ENCODE data around the gene ABI3BP. TPM values are rescaled to one million over a fixed set of nuclear protein-coding genes. Genes with fewer than 3 reads are reported as not detected.

ABI3BP gene
- total and polyA plus RNA-seq, 11 donors: 7.8 to 96.6 (median 26.4) TPM

- peaks cover 0 to 45% (median 24%) of the 10 kb centered on the region in 9 donors for H3K36me3 ChIP-seq
- intact Hi-C loops (cut with DNase I): no loop called here
- H3K27me3 ChIP-seq: no peaks in the 10 kb centered on the region
- peak overlapping the region in 6 of 12 donors; percentile 2 to 59 (median 24) for H3K27ac ChIP-seq
- H3K4me1 ChIP-seq: peaks cover 0 to 50% (median 12%) of the 10 kb centered on the region in 12 donors
- H3K9me3 ChIP-seq: no peaks in the 10 kb centered on the region
- TF ChIP-seq, protein P1, sequence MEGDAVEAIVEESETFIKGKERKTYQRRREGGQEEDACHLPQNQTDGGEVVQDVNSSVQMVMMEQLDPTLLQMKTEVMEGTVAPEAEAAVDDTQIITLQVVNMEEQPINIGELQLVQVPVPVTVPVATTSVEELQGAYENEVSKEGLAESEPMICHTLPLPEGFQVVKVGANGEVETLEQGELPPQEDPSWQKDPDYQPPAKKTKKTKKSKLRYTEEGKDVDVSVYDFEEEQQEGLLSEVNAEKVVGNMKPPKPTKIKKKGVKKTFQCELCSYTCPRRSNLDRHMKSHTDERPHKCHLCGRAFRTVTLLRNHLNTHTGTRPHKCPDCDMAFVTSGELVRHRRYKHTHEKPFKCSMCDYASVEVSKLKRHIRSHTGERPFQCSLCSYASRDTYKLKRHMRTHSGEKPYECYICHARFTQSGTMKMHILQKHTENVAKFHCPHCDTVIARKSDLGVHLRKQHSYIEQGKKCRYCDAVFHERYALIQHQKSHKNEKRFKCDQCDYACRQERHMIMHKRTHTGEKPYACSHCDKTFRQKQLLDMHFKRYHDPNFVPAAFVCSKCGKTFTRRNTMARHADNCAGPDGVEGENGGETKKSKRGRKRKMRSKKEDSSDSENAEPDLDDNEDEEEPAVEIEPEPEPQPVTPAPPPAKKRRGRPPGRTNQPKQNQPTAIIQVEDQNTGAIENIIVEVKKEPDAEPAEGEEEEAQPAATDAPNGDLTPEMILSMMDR (IDR thresholded peaks at IDR 0.05): no peak
- WGBS, 4 donors: 9 to 32% (median 24%) methylated on average over 2 of the region's 2 CpGs
- no peak overlapping the region for H3K4me3 ChIP-seq
- ATAC-seq (peak in 3 of 4 donors; percentile 35 to 48 (median 40)), DNase-seq (peak in 2 of 5 donors; percentile 13 to 24)
Measured at GRCh38 chr3:100756441-100756840, 236.8 kb downstream of the ABI3BP start.

GRCh38 chr3:100754563-100755334 lies 238.5 kb downstream of the ABI3BP start:
- Histone ChIP-seq H3K27me3 (no peaks in the 10 kb centered on the region), H3K9me3 (no peaks in the 10 kb centered on the region), H3K27ac (peak overlapping the region in 1 of 12 donors; percentile 1), H3K4me3 (no peak overlapping the region), H3K36me3 (peaks cover 0 to 59% (median 41%) of the 10 kb centered on the region in 9 donors), H3K4me1 (peaks cover 0 to 40% (median 12%) of the 10 kb centered on the region in 12 donors)
- peak in 2 of 4 donors; percentile 40 to 60 for ATAC-seq
- TF ChIP-seq, protein P1 (IDR thresholded peaks at IDR 0.05): no peak
- no peak for TF ChIP-seq POLR2A (IDR thresholded peaks at IDR 0.05)
- DNase-seq: no peak
- intact Hi-C loops (cut with DNase I): no loop called here
- 65 to 88% (median 71%) methylated on average over 3 of the region's 3 CpGs for WGBS, 4 donors

GRCh38 chr3:100753846-100754245 lies 239.4 kb downstream of the ABI3BP start:
- Histone ChIP-seq H3K4me3 (no peak overlapping the region), H3K36me3 (peaks cover 0 to 68% (median 50%) of the 10 kb centered on the region in 9 donors), H3K27me3 (no peaks in the 10 kb centered on the region), H3K9me3 (no peaks in the 10 kb centered on the region), H3K4me1 (peaks cover 0 to 31% (median 8%) of the 10 kb centered on the region in 12 donors), H3K27ac (no peak overlapping the region)
- no peak for DNase-seq
- no peak for ATAC-seq
- intact Hi-C loops (cut with DNase I): no loop called here
- TF ChIP-seq, protein P1 (IDR thresholded peaks at IDR 0.05): no peak
- WGBS, 4 donors: 72 to 88% (median 82%) methylated on average over 2 of the region's 2 CpGs

DNA sequence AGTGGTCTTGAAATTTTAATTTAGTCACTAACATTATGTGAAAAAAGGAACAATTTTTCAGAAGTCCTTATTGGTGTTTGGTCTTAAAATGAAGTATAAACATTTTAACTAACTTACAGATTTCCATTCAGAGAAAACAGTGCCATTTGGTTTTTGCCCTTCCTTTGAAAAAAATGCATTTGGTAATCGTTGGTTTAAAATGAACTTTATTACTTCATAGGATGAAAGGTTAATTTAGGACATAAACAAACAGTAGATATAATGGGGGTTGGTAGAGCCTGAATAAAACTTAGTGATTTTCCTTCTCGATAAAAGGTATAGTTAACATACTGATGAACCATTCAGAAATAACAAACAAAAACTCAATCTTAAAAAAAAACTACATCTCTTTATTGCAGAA lies 244.3 kb downstream of the ABI3BP start:
- Histone ChIP-seq H3K36me3 (peaks cover 2 to 100% (median 98%) of the 10 kb centered on the region in 9 donors), H3K27ac (no peak overlapping the region), H3K4me1 (peaks cover 0 to 13% (median 0%) of the 10 kb centered on the region in 12 donors), H3K27me3 (no peaks in the 10 kb centered on the region), H3K9me3 (no peaks in the 10 kb centered on the region), H3K4me3 (no peak overlapping the region)
- TF ChIP-seq, protein P1 (IDR thresholded peaks at IDR 0.05): no peak
- TF ChIP-seq POLR2A (IDR thresholded peaks at IDR 0.05): no peak
- WGBS, 4 donors: 43 to 68% (median 64%) methylated on average over 2 of the region's 2 CpGs
- intact Hi-C loops (cut with DNase I): loop anchor here in 1 of 10 donors (10.0 kb wide), 1 partner anchor 636 kb away; no protein-coding TSS in a partner anchor
- ATAC-seq: no peak
- no peak for DNase-seq
